ENCODE results near the gene HYLS1.

HYLS1 gene

GRCh38 chr11:125886997-125887372, 483 bp upstream of the HYLS1 start:
- no peak for TF ChIP-seq CTCF (IDR thresholded peaks at IDR 0.05; ENCODE audit: control extremely low read depth, extremely low read depth, low read depth, missing control alignments)
- ChIA-PET POLR2A (interaction anchor here (0.6 to 0.7 kb wide), 3 partner anchors 236 to 704 kb away, joined by 3 to 4 read pairs (median 4); no protein-coding TSS in a partner anchor), CTCF (interaction anchor here (1.0 to 2.8 kb wide), 7 partner anchors 9 to 174 kb away, joined by 3 to 11 read pairs (median 5); partner anchors contain the start of gene PUS3)
- DNase-seq (ENCODE audit: extremely low spot score) = peak; percentile 27

- no peak for TF ChIP-seq CTCF (IDR thresholded peaks at IDR 0.05; ENCODE audit: control extremely low read depth, extremely low read depth, low read depth, missing control alignments)
- no peak for DNase-seq (ENCODE audit: extremely low spot score)
- ChIA-PET POLR2A (no interaction called here), CTCF (interaction anchor here (0.9 to 1.3 kb wide), 2 partner anchors 9 to 13 kb away, joined by 3 to 8 read pairs; partner anchors contain the start of gene DDX25)
Measured at GRCh38 chr11:125890447-125891100, 3.1 kb downstream of the HYLS1 start.

DNA sequence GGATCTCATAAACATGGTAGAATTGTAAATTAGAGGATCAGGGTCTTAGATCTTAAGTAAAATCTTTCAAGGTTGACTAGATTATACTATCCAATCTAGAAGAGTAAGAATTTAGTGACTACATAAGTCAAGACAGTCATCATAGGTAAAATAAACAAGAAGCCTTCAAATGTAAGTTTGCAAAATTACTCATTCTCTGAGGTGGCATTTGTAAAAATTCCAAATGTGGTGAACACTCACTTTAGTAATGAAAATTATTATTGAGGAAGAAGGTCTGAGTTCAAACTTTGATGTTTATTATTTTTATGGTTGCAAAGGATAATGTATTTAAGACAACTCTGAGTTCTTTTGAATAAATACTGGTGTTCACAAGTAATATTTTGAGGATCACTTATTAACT, 4.6 kb downstream of the HYLS1 start:
- POLR2A ChIA-PET = interaction anchor here (0.9 kb wide), 1 partner anchor 320 kb away, joined by 3 read pairs; the partner anchor contains the start of genes FAM118B and RPUSD4
- TF ChIP-seq CTCF (IDR thresholded peaks at IDR 0.05; ENCODE audit: control extremely low read depth, extremely low read depth, low read depth, missing control alignments) = no peak
- no peak for DNase-seq (ENCODE audit: extremely low spot score)
- CTCF ChIA-PET = interaction anchor here (1.5 kb wide), 1 partner anchor 11 kb away, joined by 4 read pairs; the partner anchor contains the start of gene PUS3

DNA sequence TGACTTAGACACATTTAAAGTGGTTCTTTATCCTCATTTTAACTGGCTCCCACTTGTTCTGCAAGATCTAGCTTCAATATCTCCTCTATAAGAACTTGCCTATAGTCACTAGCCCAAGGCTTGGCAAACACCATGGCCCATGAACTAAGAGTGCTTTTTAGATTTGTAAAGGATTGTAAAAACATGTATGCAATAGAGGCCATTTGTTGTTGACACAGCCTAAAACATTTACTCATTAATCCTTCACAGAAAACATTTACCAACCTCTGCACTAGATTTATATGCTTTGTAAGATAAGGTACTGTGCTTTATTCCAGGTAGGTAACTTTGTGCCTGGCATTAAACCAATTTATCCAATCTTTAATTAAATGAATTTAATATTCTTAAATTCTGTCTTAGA, 5.5 kb downstream of the HYLS1 start:
- ChIA-PET POLR2A (interaction anchor here (0.9 kb wide), 1 partner anchor 319 kb away, joined by 3 read pairs; the partner anchor contains the start of genes FAM118B and RPUSD4), CTCF (interaction anchor here (1.5 kb wide), 1 partner anchor 10 kb away, joined by 4 read pairs; the partner anchor contains the start of gene PUS3)
- no peak for DNase-seq (ENCODE audit: extremely low spot score)
- TF ChIP-seq CTCF (IDR thresholded peaks at IDR 0.05; ENCODE audit: control extremely low read depth, extremely low read depth, low read depth, missing control alignments) = no peak

- TF ChIP-seq CTCF (IDR thresholded peaks at IDR 0.05; ENCODE audit: control extremely low read depth, extremely low read depth, low read depth, missing control alignments) = no peak
- no peak for DNase-seq (ENCODE audit: extremely low spot score)
- ChIA-PET POLR2A (no interaction called here), CTCF (no interaction called here)
Measured at GRCh38 chr11:125901872-125902271, 14.4 kb downstream of the HYLS1 start.

GRCh38 chr11:125902277-125902926, 14.9 kb downstream of the HYLS1 start:
- TF ChIP-seq CTCF (IDR thresholded peaks at IDR 0.05; ENCODE audit: control extremely low read depth, extremely low read depth, low read depth, missing control alignments) = no peak
- DNase-seq (ENCODE audit: extremely low spot score) = no peak
- ChIA-PET CTCF (interaction anchor here (0.9 to 2.7 kb wide), 7 partner anchors 8 to 291 kb away, joined by 3 to 8 read pairs (median 3); partner anchors contain the start of gene HYLS1), POLR2A (interaction anchor here (1.0 kb wide), 1 partner anchor 11 kb away, joined by 5 read pairs; no protein-coding TSS in a partner anchor)
